H1 (cell line): Measurements from ENCODE around the gene POU6F2. TPM values are rescaled to one million over a fixed set of nuclear protein-coding genes. Genes with fewer than 3 reads are reported as not detected.

Experiments
- KDM1A ChIP-seq: fragments of 200-600, 300-600 bp; sonication (generic); IDR thresholded peaks from 2 replicates; pipeline ENCODE4 v1.7.1; 2016; ENCODE audit warnings: mild to moderate bottlenecking, low read length, borderline replicate concordance
- POLR2A ChIP-seq, 2 experiments: IDR thresholded peaks; 1 replicate in 1 of 2; 2 replicates in 1 of 2; pipeline ENCODE4 v1.6.1; 2011; ENCODE audit warnings: low read depth in 2 of 2, low read length in 2 of 2, mild to moderate bottlenecking in 2 of 2; ENCODE audit errors: control extremely low read depth in 1 of 2
- polyA plus RNA-seq, 7 experiments: library from polyadenylated mRNA; depleted of rRNA in 3 of 7; stranded (reverse) in 5 of 7; unstranded in 2 of 7; fragments of >200 nt in 5 of 7; fragments of 200-250 nt in 2 of 7; gene quantifications; 1 replicate in 5 of 7; 2 replicates in 1 of 7; 4 replicates in 1 of 7; pipeline versions ENCODE4 v1.2.1 to v1.2.3, GENCODE V29; 2011 to 2013; ENCODE audit warnings: missing spikeins in 2 of 7, mixed read lengths in 2 of 7
- total RNA-seq: library from RNA; stranded (reverse); fragmentation: NEBNext Ultra II Directional; extraction: Animal tissue kit (Norgen Biotek cat#: 25700); gene quantifications from 2 replicates; pipeline ENCODE4 v1.2.1, GENCODE V29; 2021

The POU6F2 gene
- total and polyA plus RNA-seq, 2 of the 8 experiments (the other 6 are each of a cell fraction or from before 2014, with no cell fraction given), result 1.1 to 2.0 TPM

DNA sequence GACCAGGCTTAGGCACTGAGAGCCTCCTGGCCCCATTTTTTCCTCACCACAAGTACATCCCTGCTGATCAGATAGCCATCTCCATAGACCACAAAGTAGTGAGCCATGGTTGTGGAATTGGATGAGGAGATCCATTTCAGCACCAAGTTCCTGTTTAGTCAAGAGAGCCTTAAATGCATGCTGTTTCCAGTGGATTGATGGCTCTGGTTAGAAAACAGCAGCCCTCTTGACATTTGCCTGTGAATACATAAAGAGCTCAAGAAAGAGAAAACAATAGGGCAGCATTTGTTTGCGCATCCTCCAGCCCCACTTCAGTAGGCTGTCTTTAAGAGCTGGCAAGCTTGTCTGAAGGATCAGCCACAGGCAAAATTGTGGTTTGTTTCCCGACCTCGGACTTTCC lies 251.2 kb downstream of the POU6F2 start (continued):
- TF ChIP-seq POLR2A (IDR thresholded peaks at IDR 0.05; ENCODE audit: control extremely low read depth in 1 of 2, low read depth in 2 of 2, low read length in 2 of 2) (no peak), KDM1A (no peak)
